ENCODE results near the gene ZNF438.

- TF ChIP-seq, protein P1, sequence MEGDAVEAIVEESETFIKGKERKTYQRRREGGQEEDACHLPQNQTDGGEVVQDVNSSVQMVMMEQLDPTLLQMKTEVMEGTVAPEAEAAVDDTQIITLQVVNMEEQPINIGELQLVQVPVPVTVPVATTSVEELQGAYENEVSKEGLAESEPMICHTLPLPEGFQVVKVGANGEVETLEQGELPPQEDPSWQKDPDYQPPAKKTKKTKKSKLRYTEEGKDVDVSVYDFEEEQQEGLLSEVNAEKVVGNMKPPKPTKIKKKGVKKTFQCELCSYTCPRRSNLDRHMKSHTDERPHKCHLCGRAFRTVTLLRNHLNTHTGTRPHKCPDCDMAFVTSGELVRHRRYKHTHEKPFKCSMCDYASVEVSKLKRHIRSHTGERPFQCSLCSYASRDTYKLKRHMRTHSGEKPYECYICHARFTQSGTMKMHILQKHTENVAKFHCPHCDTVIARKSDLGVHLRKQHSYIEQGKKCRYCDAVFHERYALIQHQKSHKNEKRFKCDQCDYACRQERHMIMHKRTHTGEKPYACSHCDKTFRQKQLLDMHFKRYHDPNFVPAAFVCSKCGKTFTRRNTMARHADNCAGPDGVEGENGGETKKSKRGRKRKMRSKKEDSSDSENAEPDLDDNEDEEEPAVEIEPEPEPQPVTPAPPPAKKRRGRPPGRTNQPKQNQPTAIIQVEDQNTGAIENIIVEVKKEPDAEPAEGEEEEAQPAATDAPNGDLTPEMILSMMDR (IDR thresholded peaks at IDR 0.05; ENCODE audit: insufficient read depth, low read length): no peak
- TF ChIP-seq POLR2AphosphoS5 (IDR thresholded peaks at IDR 0.05; ENCODE audit: low read depth) (no peak), GABPA (IDR thresholded peaks at IDR 0.05; ENCODE audit: low read depth) (no peak)
- TF ChIP-seq, protein P2, sequence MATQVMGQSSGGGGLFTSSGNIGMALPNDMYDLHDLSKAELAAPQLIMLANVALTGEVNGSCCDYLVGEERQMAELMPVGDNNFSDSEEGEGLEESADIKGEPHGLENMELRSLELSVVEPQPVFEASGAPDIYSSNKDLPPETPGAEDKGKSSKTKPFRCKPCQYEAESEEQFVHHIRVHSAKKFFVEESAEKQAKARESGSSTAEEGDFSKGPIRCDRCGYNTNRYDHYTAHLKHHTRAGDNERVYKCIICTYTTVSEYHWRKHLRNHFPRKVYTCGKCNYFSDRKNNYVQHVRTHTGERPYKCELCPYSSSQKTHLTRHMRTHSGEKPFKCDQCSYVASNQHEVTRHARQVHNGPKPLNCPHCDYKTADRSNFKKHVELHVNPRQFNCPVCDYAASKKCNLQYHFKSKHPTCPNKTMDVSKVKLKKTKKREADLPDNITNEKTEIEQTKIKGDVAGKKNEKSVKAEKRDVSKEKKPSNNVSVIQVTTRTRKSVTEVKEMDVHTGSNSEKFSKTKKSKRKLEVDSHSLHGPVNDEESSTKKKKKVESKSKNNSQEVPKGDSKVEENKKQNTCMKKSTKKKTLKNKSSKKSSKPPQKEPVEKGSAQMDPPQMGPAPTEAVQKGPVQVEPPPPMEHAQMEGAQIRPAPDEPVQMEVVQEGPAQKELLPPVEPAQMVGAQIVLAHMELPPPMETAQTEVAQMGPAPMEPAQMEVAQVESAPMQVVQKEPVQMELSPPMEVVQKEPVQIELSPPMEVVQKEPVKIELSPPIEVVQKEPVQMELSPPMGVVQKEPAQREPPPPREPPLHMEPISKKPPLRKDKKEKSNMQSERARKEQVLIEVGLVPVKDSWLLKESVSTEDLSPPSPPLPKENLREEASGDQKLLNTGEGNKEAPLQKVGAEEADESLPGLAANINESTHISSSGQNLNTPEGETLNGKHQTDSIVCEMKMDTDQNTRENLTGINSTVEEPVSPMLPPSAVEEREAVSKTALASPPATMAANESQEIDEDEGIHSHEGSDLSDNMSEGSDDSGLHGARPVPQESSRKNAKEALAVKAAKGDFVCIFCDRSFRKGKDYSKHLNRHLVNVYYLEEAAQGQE (IDR thresholded peaks at IDR 0.05; ENCODE audit: insufficient replicate concordance, low read depth): no peak
These were observed 168.0 kb downstream of the ZNF438 start for GRCh38 chr10:30863516-30864210.
